GM12878 (cell line): ENCODE data around the gene PLEKHA5. TPM values are rescaled to one million over a fixed set of nuclear protein-coding genes. Genes with fewer than 3 reads are reported as not detected.

Source experiments
- ATAC-seq: fragments of 200-7000 bp; cut with Tn5 transposase; 3 replicates; pipeline ENCODE4 v1.9.1; 2020; ENCODE audit warnings: mild to moderate bottlenecking, moderate library complexity
- BruUV-seq: library from RNA; stranded (reverse); fragments of 400-500 nt; replicated peaks from 2 replicates; lab custom pipeline; 2021; lab: Mats Ljungman, UMichigan
- CTCF ChIA-PET: fragments of 300-600 bp; sonication (Branson Sonifier 250); formaldehyde crosslinking; extraction: SDS; loops from one replicate; lab custom pipeline; 2021; ENCODE audit warnings: inconsistent platforms; lab: Yijun Ruan, JAX
- POLR2A ChIA-PET: fragments of 350-600 bp; formaldehyde crosslinking; extraction: SDS; loops from one replicate; lab custom pipeline; 2021; ENCODE audit warnings: inconsistent platforms; lab: Charles Lee
- RAD21 ChIA-PET: fragments of 300-600 bp; sonication (Branson Sonifier 250); formaldehyde crosslinking; loops from one replicate; lab custom pipeline; 2023; ENCODE audit warnings: antibody characterized with exemption; ENCODE audit not compliant: unreplicated experiment; lab: Charles Lee
- SMC1A ChIA-PET: fragments of 300-600 bp; sonication (Branson Sonifier 250); formaldehyde crosslinking; loops from one replicate; lab custom pipeline; 2023; ENCODE audit not compliant: unreplicated experiment, uncharacterized antibody; lab: Charles Lee
- DNase-seq: peaks from one replicate; pipeline ENCODE4 v3.0.0-alpha.2; 2011; ENCODE audit warnings: low read depth, low spot score
- FAIRE-seq: peaks from 3 replicates; lab custom pipeline; 2011; peaks lifted over from hg19 to GRCh38; lab: Jason Lieb, UNC
- H2AFZ ChIP-seq: 2 replicates; pipeline ENCODE4 v1.6.0; 2011; ENCODE audit warnings: low read depth, low read length, control low read depth; ENCODE audit not compliant: control insufficient read depth
- H3K27ac ChIP-seq: 2 replicates; pipeline ENCODE4 v1.5.1; 2011; ENCODE audit warnings: control low read depth; ENCODE audit not compliant: control insufficient read depth, insufficient read depth
- H3K27me3 ChIP-seq, 2 experiments: replicated peaks in 1 of 2; 2 replicates each; pipeline versions ENCODE4 v1.6.0 to v1.6.1; 2011; ENCODE audit warnings: low read length in 1 of 2; ENCODE audit not compliant: control insufficient read depth in 2 of 2, insufficient read depth in 2 of 2
- H3K36me3 ChIP-seq, 2 experiments: 2 replicates each; pipeline ENCODE4 v1.5.1; 2011; ENCODE audit warnings: low read length in 1 of 2; ENCODE audit not compliant: control insufficient read depth in 2 of 2, insufficient read depth in 2 of 2
- H3K4me1 ChIP-seq: 2 replicates; pipeline ENCODE4 v1.6.1; 2011; ENCODE audit warnings: mild to moderate bottlenecking, low read length, moderate library complexity, mixed read lengths; ENCODE audit not compliant: control insufficient read depth, insufficient read depth
- H3K4me2 ChIP-seq: 2 replicates; pipeline ENCODE4 v1.6.0; 2011; ENCODE audit warnings: control low read depth; ENCODE audit not compliant: control insufficient read depth, insufficient read depth
- H3K4me3 ChIP-seq: fragments of 200-600 bp; sonication (generic); 2 replicates; pipeline ENCODE4 v1.5.1; 2016
- H3K79me2 ChIP-seq: 2 replicates; pipeline ENCODE4 v1.6.0; 2011; ENCODE audit warnings: low read length; ENCODE audit not compliant: control insufficient read depth, insufficient read depth
- H3K9ac ChIP-seq: 2 replicates; pipeline ENCODE4 v1.8.0; 2011; ENCODE audit warnings: low read length, control low read depth, mixed read lengths; ENCODE audit not compliant: control insufficient read depth, insufficient read depth
- H3K9me3 ChIP-seq: replicated peaks from 3 replicates; pipeline ENCODE4 v1.5.1; 2011; ENCODE audit warnings: mild to moderate bottlenecking, low read length; ENCODE audit not compliant: control insufficient read depth, insufficient read depth
- H4K20me1 ChIP-seq: 2 replicates; pipeline ENCODE4 v1.6.0; 2011; ENCODE audit not compliant: control insufficient read depth, insufficient read depth
- BACH1 ChIP-seq: fragments of 450-650 bp; IDR thresholded peaks from 2 replicates; pipeline ENCODE4 v1.6.1; 2017; ENCODE audit warnings: mild to moderate bottlenecking, borderline replicate concordance
- EZH2 ChIP-seq: IDR thresholded peaks from 2 replicates; pipeline ENCODE4 v1.6.1; 2012; ENCODE audit warnings: low read depth, mild to moderate bottlenecking, control low read depth, inconsistent platforms, low read length, borderline replicate concordance; ENCODE audit not compliant: control insufficient read depth
- JUND ChIP-seq: IDR thresholded peaks from 2 replicates; pipeline ENCODE4 v1.6.1; 2012; ENCODE audit warnings: low read depth, mild to moderate bottlenecking, low read length, improper control_type of control experiment, moderate library complexity
- KLF5 ChIP-seq: fragments of 450-650 bp; IDR thresholded peaks from 2 replicates; pipeline ENCODE4 v1.6.1; 2014; ENCODE audit warnings: mild to moderate bottlenecking; ENCODE audit not compliant: partially characterized antibody
- MTA2 ChIP-seq: fragments of 450-650 bp; IDR thresholded peaks from 2 replicates; pipeline ENCODE4 v1.6.1; 2016; ENCODE audit warnings: low read depth, mild to moderate bottlenecking, moderate library complexity
- NR2C2 ChIP-seq: IDR thresholded peaks from 2 replicates; pipeline ENCODE4 v1.6.1; 2011; ENCODE audit warnings: borderline replicate concordance, low read depth; ENCODE audit not compliant: control insufficient read depth, insufficient read length
- RAD51 ChIP-seq: fragments of 450-650 bp; IDR thresholded peaks from 2 replicates; pipeline ENCODE4 v1.6.1; 2016; ENCODE audit warnings: moderate library complexity, mild to moderate bottlenecking, inconsistent platforms
- SMAD5 ChIP-seq: IDR thresholded peaks from 2 replicates; pipeline ENCODE4 v1.6.1; 2016; ENCODE audit warnings: antibody characterized with exemption, low read depth
- STAT1 ChIP-seq: fragments of 450-650 bp; conservative IDR thresholded peaks from 2 replicates; pipeline ENCODE4 v1.6.1; 2014; ENCODE audit warnings: antibody characterized with exemption, mild to moderate bottlenecking
- SUZ12 ChIP-seq: fragments of 200-600 bp; sonication (generic); IDR thresholded peaks from one replicate; pipeline ENCODE4 v1.6.1; 2018; ENCODE audit warnings: antibody characterized with exemption, mild to moderate bottlenecking; ENCODE audit not compliant: unreplicated experiment
- TBL1XR1 ChIP-seq: IDR thresholded peaks from 2 replicates; pipeline ENCODE4 v1.6.1; 2012; ENCODE audit warnings: low read depth, low read length, improper control_type of control experiment
- TCF12 ChIP-seq: IDR thresholded peaks from 2 replicates; pipeline ENCODE4 v1.6.1; 2011; ENCODE audit warnings: low read depth, mild to moderate bottlenecking, low read length
- ZNF217 ChIP-seq: fragments of 450-650 bp; IDR thresholded peaks from 2 replicates; pipeline ENCODE4 v1.6.1; 2017; ENCODE audit warnings: antibody characterized with exemption, mild to moderate bottlenecking
- ZNF24 ChIP-seq: fragments of 450-650 bp; IDR thresholded peaks from 2 replicates; pipeline ENCODE4 v1.6.1; 2017; ENCODE audit warnings: antibody characterized with exemption, mild to moderate bottlenecking
- ZSCAN29 ChIP-seq: fragments of 450-650 bp; IDR thresholded peaks from 2 replicates; pipeline ENCODE4 v1.6.1; 2017; ENCODE audit warnings: mild to moderate bottlenecking, moderate library complexity
- WGBS: methylation state at CpG from one replicate; pipeline ENCODE4 v1.1.6; 2016; ENCODE audit warnings: low lambda C conversion rate; ENCODE audit not compliant: insufficient replicate concordance, insufficient coverage; ENCODE audit errors: missing lambda C conversion rate; 5-methylcytosine and 5-hydroxymethylcytosine counted together
- in situ Hi-C: fragments of 300-500 bp; cut with MboI; formaldehyde crosslinking; loops from 9 replicates; pipeline ENCODE4 v1.14.3; 2018; ENCODE audit warnings: mixed read lengths
- intact Hi-C: fragments of 100-400 bp; cut with micrococcal nuclease; formaldehyde crosslinking; loops from one replicate; pipeline ENCODE4 v1.14.2; 2022; ENCODE audit not compliant: unreplicated experiment
- polyA plus RNA-seq, 11 experiments: library from polyadenylated mRNA; depleted of rRNA in 4 of 11; unstranded in 6 of 11; stranded (reverse) in 5 of 11; fragments of >200 nt; fragmentation: Nextera tagmentation in 4 of 11; fragmentation: Illumina TruSeq in 1 of 11; extraction: Ambion mirVana in 4 of 11; extraction: Trizol in 1 of 11; gene quantifications; 1 replicate in 1 of 11; 2 replicates in 10 of 11; pipeline versions ENCODE4 v1.2.1 to v1.2.3, GENCODE V29; 2011 to 2016; ENCODE audit warnings: inconsistent platforms in 2 of 11, missing spikeins in 2 of 11, low read depth in 1 of 11
- total RNA-seq, 4 experiments: library from RNA; depleted of rRNA in 3 of 4; stranded (reverse); fragments of >200 nt in 3 of 4; fragmentation: Illumina TruSeq in 1 of 4; extraction: Trizol in 1 of 4; gene quantifications; 2 replicates each; pipeline versions ENCODE4 v1.2.1 to v1.2.3, GENCODE V29; 2013 to 2021
- TF ChIP-seq, protein P1 (sequence below): IDR thresholded peaks from 2 replicates; pipeline ENCODE4 v1.6.1; 2012; ENCODE audit warnings: low read depth, low read length, improper control_type of control experiment

Gene PLEKHA5
- total and polyA plus RNA-seq, 10 of the 15 experiments (the other 5 are each of a cell fraction or from before 2014, with no cell fraction given): 0.09 to 0.33 (median 0.18) TPM; not detected in 3

DNA sequence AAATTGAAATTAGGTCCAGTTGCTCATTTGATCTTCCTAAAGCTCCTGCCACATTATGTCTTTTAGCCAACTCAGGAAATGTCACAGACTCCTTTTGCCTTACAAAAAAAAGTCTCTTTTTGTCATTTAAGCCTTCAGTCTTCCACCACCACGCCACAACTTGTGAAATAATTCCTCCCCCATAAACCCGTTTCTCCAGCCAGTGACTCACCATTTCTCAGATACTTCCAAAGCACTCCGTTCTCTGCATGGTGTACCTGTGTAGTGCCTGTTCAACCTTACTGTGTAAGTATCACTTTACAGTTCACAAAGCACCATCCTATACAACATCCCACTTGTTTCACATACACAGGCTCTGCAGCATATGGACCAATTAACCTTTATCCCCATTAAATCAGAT lies 170.2 kb downstream of the PLEKHA5 start:
- intact Hi-C loops: no loop called here
- no peak for FAIRE-seq
- Histone ChIP-seq H4K20me1 (no peaks in the 10 kb centered on the region), H3K9me3 (no peaks in the 10 kb centered on the region), H3K4me1 (no peaks in the 10 kb centered on the region), H3K4me3 (no peak overlapping the region), H3K27ac (no peak overlapping the region), H3K27me3 (no peaks in the 10 kb centered on the region), H2AFZ (no peak overlapping the region), H3K79me2 (no peaks in the 10 kb centered on the region), H3K4me2 (no peak overlapping the region), H3K9ac (no peak overlapping the region), H3K36me3 (no peaks in the 10 kb centered on the region)
- POLR2A ChIA-PET: no interaction called here
- in situ Hi-C loops: no loop called here
- BruUV-seq: no TSS peak
- CTCF ChIA-PET: interaction anchor here (3.2 kb wide), 1 partner anchor 12 kb away, joined by 10 read pairs; no protein-coding TSS in a partner anchor
- SMC1A ChIA-PET: interaction anchor here (0.6 to 1.3 kb wide), 2 partner anchors 8 to 294 kb away, joined by 3 to 4 read pairs; no protein-coding TSS in a partner anchor
- 25% methylated on average over 3 of the region's 3 CpGs for WGBS
- no peak for DNase-seq
- ATAC-seq: no peak
- RAD21 ChIA-PET: no interaction called here
- TF ChIP-seq ZSCAN29: no peak
- no peak for TF ChIP-seq TBL1XR1
- no peak for TF ChIP-seq TCF12
- TF ChIP-seq SMAD5: no peak
- TF ChIP-seq, protein P1, sequence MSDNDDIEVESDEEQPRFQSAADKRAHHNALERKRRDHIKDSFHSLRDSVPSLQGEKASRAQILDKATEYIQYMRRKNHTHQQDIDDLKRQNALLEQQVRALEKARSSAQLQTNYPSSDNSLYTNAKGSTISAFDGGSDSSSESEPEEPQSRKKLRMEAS: no peak
- no peak for TF ChIP-seq EZH2
- TF ChIP-seq BACH1: no peak
- TF ChIP-seq JUND: no peak
- no peak for TF ChIP-seq ZNF24
- TF ChIP-seq ZNF217: no peak
- TF ChIP-seq RAD51: no peak
- no peak for TF ChIP-seq SUZ12
- no peak for TF ChIP-seq MTA2
- TF ChIP-seq NR2C2: no peak
- TF ChIP-seq STAT1: no peak
- TF ChIP-seq KLF5: no peak
